Subcutaneous abdominal adipose tissue (tissue), 5 donors: Measurements from ENCODE around the gene BICD2.
A peak's percentile ranks its signal among the peaks of the same experiment; 100 is the strongest.
"Not testable (repeated sequence)": the region's sequence is repeated elsewhere in the genome, so short reads cannot be mapped to it uniquely, and the experiment has no call there.

Source experiments
- H3K27ac ChIP-seq: one replicate; pipeline ENCODE4 v1.7.0; 2013; ENCODE audit warnings: low read depth, mild to moderate bottlenecking, inconsistent platforms, low read length, moderate library complexity
- H3K27me3 ChIP-seq, 5 donors: one replicate each; pipeline ENCODE4 v1.7.0; 2013; ENCODE audit warnings: low read length in 5 of 5, inconsistent platforms in 1 of 5; ENCODE audit not compliant: control insufficient read depth in 5 of 5, insufficient read depth in 4 of 5
- H3K36me3 ChIP-seq, 5 donors: one replicate each; pipeline ENCODE4 v1.7.0; 2013; ENCODE audit warnings: low read length in 5 of 5; ENCODE audit not compliant: control insufficient read depth in 5 of 5, insufficient read depth in 5 of 5
- H3K4me1 ChIP-seq, 5 donors: one replicate each; pipeline ENCODE4 v1.7.0; 2013; ENCODE audit warnings: low read length in 5 of 5, mild to moderate bottlenecking in 3 of 5, moderate library complexity in 1 of 5; ENCODE audit not compliant: control insufficient read depth in 5 of 5, insufficient read depth in 5 of 5
- H3K4me3 ChIP-seq, 5 donors: one replicate each; pipeline ENCODE4 v1.7.0; 2013; ENCODE audit warnings: low read length in 5 of 5, low read depth in 1 of 5
- H3K9ac ChIP-seq, 5 donors: one replicate each; pipeline ENCODE4 v1.7.0; 2013; ENCODE audit warnings: low read length in 5 of 5, mild to moderate bottlenecking in 4 of 5, moderate library complexity in 3 of 5
- H3K9me3 ChIP-seq, 5 donors: one replicate each; pipeline ENCODE4 v1.7.0; 2013; ENCODE audit warnings: low read length in 5 of 5; ENCODE audit not compliant: control insufficient read depth in 5 of 5
- donor health status: healthy.
- donor health status: healthy.
- donor health status: healthy.
- donor health status: healthy.
- donor health status: healthy.

Gene BICD2

DNA sequence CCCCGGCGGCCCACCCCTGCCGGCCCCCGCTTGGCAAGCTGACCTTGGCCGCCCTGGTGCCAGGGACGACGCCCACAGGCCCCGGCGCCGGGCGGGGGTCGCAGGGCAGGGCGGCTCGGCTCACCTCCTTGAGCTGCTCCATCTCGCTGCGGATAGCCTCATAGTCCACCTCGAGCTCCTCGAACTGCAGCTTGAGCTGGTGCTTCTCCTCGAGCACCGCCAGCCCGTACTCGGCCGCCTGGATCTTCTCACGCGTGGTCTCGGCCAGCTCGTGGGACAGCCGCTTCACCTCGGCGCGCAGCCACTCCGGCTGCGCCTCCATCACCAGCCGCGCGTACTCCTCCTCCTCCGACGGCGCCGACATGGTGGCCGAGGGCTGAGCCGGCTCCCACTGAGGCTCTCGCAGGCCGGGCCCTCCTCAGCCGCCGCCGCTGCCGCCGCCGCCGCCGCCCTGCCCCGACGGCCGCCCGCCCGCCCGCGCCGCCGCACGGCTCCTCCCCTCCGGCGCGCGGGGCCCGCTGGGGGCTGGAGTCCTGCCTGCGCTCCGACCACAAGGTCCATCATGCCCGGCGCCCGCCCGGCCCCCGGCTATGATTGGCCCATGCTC is at the start of gene BICD2:
BICD2 (minus strand) TSS at position 453 of the 607 bp plus-strand sequence; CDS start at position 364, 89 bp downstream.
- Histone ChIP-seq H3K27ac (peak within 1 kb of the TSS; percentile 96), H3K27me3 (peaks cover 0 to 2% (median 0%) of the 10 kb centered on the region in 5 donors), H3K4me3 (peak within 1 kb of the TSS; percentile 81 to 99 (median 94)), H3K4me1 (peaks cover 10 to 61% (median 53%) of the 10 kb centered on the region in 5 donors), H3K9me3 (no peaks in the 10 kb centered on the region), H3K36me3 (no peaks in the 10 kb centered on the region), H3K9ac (peak within 1 kb of the TSS; percentile 48 to 94 (median 91))

DNA sequence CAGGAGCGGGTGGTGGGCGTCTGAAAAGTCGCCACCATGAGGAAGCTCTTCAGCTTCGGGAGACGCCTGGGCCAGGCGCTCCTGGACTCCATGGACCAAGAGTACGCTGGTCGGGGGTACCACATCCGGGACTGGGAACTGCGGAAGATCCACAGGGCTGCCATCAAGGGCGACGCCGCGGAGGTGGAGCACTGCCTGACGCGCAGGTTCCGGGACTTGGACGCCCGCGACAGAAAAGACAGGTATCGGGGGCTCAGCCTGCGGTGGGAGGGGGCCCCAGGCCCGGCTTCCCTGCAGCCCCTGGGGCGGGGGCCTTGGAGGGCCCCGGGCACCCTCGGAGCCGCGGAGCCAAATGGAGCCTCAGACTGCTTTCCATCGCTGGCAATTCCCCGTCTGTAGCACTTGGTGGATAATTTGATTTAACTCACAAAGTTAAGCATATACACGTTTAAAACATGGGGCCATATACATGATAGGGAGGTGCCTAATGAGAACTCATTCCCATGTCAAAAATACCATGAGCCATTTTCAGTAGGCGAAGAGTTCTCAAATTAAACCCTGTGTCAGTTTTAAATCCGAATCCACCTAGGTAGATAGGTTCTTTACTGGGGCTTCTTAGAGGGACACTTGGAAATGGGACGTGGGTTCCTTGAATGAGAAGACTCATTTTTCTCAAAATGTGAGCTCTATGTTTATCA is 45.1 kb upstream of the BICD2 start:
- Histone ChIP-seq H3K4me1 (peaks cover 0 to 29% (median 23%) of the 10 kb centered on the region in 5 donors), H3K4me3 (peak overlapping the region in 1 of 5 donors; percentile 44), H3K27me3 (peaks cover 27 to 67% (median 47%) of the 10 kb centered on the region in 5 donors)
- not testable (repeated sequence) for H3K27ac ChIP-seq, H3K9me3 ChIP-seq, H3K9ac ChIP-seq, H3K36me3 ChIP-seq

- Histone ChIP-seq H3K4me3 (peak overlapping the region in 2 of 5 donors; percentile 8 to 44), H3K9ac (no peak overlapping the region), H3K4me1 (peaks cover 0 to 29% (median 23%) of the 10 kb centered on the region in 5 donors), H3K27me3 (peaks cover 35 to 72% (median 56%) of the 10 kb centered on the region in 5 donors), H3K9me3 (no peaks in the 10 kb centered on the region), H3K27ac (no peak overlapping the region), H3K36me3 (no peaks in the 10 kb centered on the region)
Measured at GRCh38 chr9:92808726-92809451, 44.3 kb upstream of the BICD2 start.

DNA sequence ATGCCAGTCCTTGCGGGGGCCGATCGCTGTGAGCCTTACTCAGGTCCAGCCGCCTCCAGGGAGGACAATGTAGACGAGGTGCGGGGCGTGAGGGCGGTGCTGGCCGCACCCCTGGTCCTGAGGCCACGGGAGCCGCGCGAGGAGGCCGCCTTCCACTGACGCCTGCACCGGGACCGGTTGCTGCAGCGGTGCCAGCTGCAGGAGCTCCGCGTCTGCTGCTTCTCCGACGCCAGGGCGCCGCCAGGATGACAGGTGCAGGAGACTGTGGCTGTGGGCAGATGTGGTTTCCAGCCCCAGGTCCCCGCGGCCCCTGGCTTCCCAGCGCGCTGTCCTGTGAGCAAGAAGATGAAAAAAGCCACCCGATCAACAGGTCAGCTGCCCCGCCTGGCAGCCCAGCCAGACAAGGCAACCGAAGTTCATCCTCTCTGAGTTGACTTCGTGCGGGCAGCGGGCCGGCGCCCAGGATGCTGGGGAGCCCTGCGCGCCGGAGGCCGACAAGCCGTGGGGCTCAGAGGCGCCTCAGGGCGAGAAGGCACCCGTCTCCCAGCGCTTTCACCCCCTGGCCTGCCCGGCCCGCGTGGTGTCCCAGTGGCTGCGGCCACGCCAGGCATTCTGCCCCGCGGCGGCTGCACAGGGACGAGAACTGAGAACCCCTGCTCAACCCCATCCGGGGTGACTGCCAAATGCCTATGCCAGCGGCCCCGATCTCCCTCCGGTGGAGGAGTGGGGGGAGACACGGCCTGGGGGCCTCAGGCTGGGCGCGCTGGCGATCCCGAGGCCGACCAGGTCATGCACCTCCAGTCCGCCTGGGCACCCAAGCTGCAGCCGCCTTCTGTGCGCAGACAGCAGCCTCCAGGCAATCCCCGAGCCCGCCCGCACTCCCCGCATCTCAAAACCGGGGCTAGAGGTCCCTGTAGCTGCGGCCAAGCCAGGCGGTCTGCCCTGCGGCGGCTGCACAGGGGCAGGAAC is 43.4 kb upstream of the BICD2 start:
- peaks cover 31 to 78% (median 62%) of the 10 kb centered on the region in 5 donors for H3K27me3 ChIP-seq
- no peaks in the 10 kb centered on the region for H3K9me3 ChIP-seq
- peak overlapping the region in 2 of 5 donors; percentile 14 to 44 for H3K4me3 ChIP-seq
- H3K36me3 ChIP-seq, result no peaks in the 10 kb centered on the region
- no peak overlapping the region for H3K27ac ChIP-seq
- peaks cover 0 to 29% (median 23%) of the 10 kb centered on the region in 5 donors for H3K4me1 ChIP-seq
- no peak overlapping the region for H3K9ac ChIP-seq

DNA sequence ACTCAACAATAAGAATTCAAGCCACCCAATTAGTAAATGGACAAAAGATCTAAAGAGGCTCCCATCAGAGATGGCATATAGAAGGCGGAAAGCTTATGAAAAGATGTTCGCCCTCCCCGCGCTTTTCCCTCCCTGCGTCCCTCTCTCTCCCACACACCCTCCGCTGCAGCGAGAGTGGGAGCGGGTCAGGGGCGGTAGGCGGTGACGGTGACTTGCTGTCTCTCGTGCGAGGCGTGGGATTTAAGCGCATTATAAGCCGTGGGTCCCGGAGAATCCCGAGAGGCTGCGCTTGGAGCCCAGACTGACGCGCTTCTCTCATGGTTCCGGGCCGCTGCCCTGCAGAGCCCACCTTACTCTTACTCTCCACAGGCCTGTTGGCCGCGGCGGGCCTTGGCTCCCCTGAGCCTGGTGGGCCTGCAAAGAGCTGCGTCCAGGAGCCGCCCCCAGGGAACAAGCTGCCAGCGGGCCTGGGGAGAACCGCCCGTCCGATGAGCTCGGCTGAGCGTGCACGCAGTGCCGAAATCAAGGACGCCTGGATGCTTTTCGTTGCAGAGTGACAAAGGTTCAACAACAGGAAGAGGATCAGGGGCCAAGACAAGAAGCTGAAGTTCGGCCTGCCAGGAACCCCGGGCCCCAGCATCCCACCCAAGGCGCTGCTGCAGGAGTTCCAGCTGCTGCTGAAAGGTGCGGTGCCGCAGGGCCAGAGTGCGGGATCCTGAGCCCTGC is 42.6 kb upstream of the BICD2 start:
- peaks cover 28 to 75% (median 62%) of the 10 kb centered on the region in 5 donors for H3K27me3 ChIP-seq
- H3K27ac ChIP-seq, result no peak overlapping the region
- H3K4me3 ChIP-seq, result peak overlapping the region in 1 of 5 donors; percentile 22
- peaks cover 0 to 29% (median 23%) of the 10 kb centered on the region in 5 donors for H3K4me1 ChIP-seq
- no peak overlapping the region for H3K9ac ChIP-seq
- no peaks in the 10 kb centered on the region for H3K36me3 ChIP-seq
- H3K9me3 ChIP-seq, result no peaks in the 10 kb centered on the region

DNA sequence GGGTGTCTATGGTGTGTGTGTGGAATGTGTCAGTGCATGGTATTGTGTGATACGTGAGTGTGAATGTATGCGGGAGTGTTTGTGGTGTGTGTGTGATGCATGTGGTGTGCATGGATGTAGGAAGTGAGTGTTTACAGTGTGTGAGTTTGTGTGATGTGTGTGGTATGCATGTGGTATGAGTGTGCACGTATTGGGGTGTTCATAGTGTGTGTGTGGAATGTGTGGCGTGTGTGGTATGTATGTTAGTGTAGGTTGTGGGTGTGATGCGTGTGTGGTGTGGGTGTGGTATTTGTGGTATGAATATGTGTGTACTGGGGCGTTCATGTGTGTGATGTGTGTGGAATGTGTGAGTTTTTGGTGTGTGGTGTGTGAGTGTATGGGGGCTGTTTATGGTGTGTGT is 40.1 kb upstream of the BICD2 start:
- peaks cover 0 to 28% (median 22%) of the 10 kb centered on the region in 5 donors for H3K4me1 ChIP-seq
- H3K27me3 ChIP-seq, result peaks cover 20 to 67% (median 48%) of the 10 kb centered on the region in 5 donors
- H3K9me3 ChIP-seq, result no peaks in the 10 kb centered on the region
- H3K9ac ChIP-seq, result no peak overlapping the region
- no peak overlapping the region for H3K4me3 ChIP-seq
- no peak overlapping the region for H3K27ac ChIP-seq
- no peaks in the 10 kb centered on the region for H3K36me3 ChIP-seq

- Histone ChIP-seq H3K36me3 (no peaks in the 10 kb centered on the region), H3K4me1 (no peaks in the 10 kb centered on the region), H3K27ac (no peak overlapping the region), H3K9ac (no peak overlapping the region), H3K4me3 (no peak overlapping the region), H3K9me3 (no peaks in the 10 kb centered on the region), H3K27me3 (peaks cover 4 to 23% (median 14%) of the 10 kb centered on the region in 5 donors)
Measured at GRCh38 chr9:92798358-92798757, 33.7 kb upstream of the BICD2 start.

GRCh38 chr9:92796337-92796804 is 31.7 kb upstream of the BICD2 start:
- H3K27ac ChIP-seq, H3K4me3 ChIP-seq, H3K9me3 ChIP-seq, H3K36me3 ChIP-seq, H3K4me1 ChIP-seq, H3K9ac ChIP-seq: not testable (repeated sequence)
- peaks cover 4 to 23% (median 14%) of the 10 kb centered on the region in 5 donors for H3K27me3 ChIP-seq
